Panc1 (cell line): ENCODE measurements around the gene PRSS27.

Experiments
- CTCF ChIP-seq: fragments of 450-650 bp; IDR thresholded peaks from 2 replicates; pipeline ENCODE4 v1.5.1; 2017; ENCODE audit warnings: mild to moderate bottlenecking
- POLR2AphosphoS5 ChIP-seq: IDR thresholded peaks from 2 replicates; pipeline ENCODE4 v1.6.1; 2012; ENCODE audit warnings: mild to moderate bottlenecking, low read depth, low read length, moderate library complexity
- REST ChIP-seq, 2 experiments: IDR thresholded peaks; 2 replicates each; pipeline ENCODE4 v1.6.1; 2011 to 2012; ENCODE audit warnings: low read depth in 2 of 2, control low read depth in 1 of 2, low read length in 1 of 2, mild to moderate bottlenecking in 1 of 2, moderate library complexity in 1 of 2; ENCODE audit not compliant: insufficient read depth in 1 of 2
- SIN3A ChIP-seq: IDR thresholded peaks from 2 replicates; pipeline ENCODE4 v1.6.1; 2012; ENCODE audit warnings: low read depth, mild to moderate bottlenecking, low read length, moderate library complexity, borderline replicate concordance; ENCODE audit not compliant: insufficient read depth
- TCF7L2 ChIP-seq: IDR thresholded peaks from 2 replicates; pipeline ENCODE4 v1.6.1; 2011; ENCODE audit warnings: mild to moderate bottlenecking, low read depth, low read length, inconsistent platforms

- no peak for TF ChIP-seq CTCF
- TF ChIP-seq REST (IDR thresholded peaks at IDR 0.05; ENCODE audit: insufficient read depth in 1 of 2, low read depth in 2 of 2, low read length in 1 of 2) = no peak
- TF ChIP-seq TCF7L2 = no peak
- TF ChIP-seq POLR2AphosphoS5 = no peak
- TF ChIP-seq SIN3A = no peak
Observed at GRCh38 chr16:2728034-2728433, 8.0 kb upstream of the PRSS27 start.
